ENCODE measurements around the gene ARHGEF5.

Gene ARHGEF5

GRCh38 chr7:144391823-144392255, 36.6 kb downstream of the ARHGEF5 start:
- no peak for DNase-seq (ENCODE audit: extremely low read depth, insufficient read length)
- Histone ChIP-seq H3K4me3 (replicated peaks; ENCODE audit: low read depth, low read length) (no peak overlapping the region), H3K36me3 (ENCODE audit: control insufficient read depth, insufficient read depth, low read length) (no peaks in the 10 kb centered on the region), H3K27me3 (replicated peaks; ENCODE audit: control insufficient read depth, insufficient read depth, low read length) (no peaks in the 10 kb centered on the region; the same call in 1 of the 2 replicates)
- TF ChIP-seq CTCF (IDR thresholded peaks at IDR 0.05; ENCODE audit: insufficient read depth, low read length, poor library complexity, severe bottlenecking): peak; percentile 57

GRCh38 chr7:144397086-144397485, 41.9 kb downstream of the ARHGEF5 start:
- Histone ChIP-seq H3K36me3 (ENCODE audit: control insufficient read depth, insufficient read depth, low read length) (no peaks in the 10 kb centered on the region), H3K27me3 (replicated peaks; ENCODE audit: control insufficient read depth, insufficient read depth, low read length) (peaks cover 1% of the 10 kb centered on the region), H3K4me3 (replicated peaks; ENCODE audit: low read depth, low read length) (no peak overlapping the region)
- no peak for DNase-seq (ENCODE audit: extremely low read depth, insufficient read length)
- TF ChIP-seq CTCF (IDR thresholded peaks at IDR 0.05; ENCODE audit: insufficient read depth, low read length, poor library complexity, severe bottlenecking): no peak

- no peaks in the 10 kb centered on the region for H3K36me3 ChIP-seq (ENCODE audit: control insufficient read depth, insufficient read depth, low read length)
- H3K4me3 ChIP-seq (replicated peaks; ENCODE audit: low read depth, low read length): no peak overlapping the region
- no peak for TF ChIP-seq CTCF (IDR thresholded peaks at IDR 0.05; ENCODE audit: insufficient read depth, low read length, poor library complexity, severe bottlenecking)
- no peak for DNase-seq (ENCODE audit: extremely low read depth, insufficient read length)
- H3K27me3 ChIP-seq (replicated peaks; ENCODE audit: control insufficient read depth, insufficient read depth, low read length): peaks cover 1% of the 10 kb centered on the region
Observed at GRCh38 chr7:144398291-144398690, 43.1 kb downstream of the ARHGEF5 start.

- Histone ChIP-seq H3K27me3 (replicated peaks; ENCODE audit: control insufficient read depth, insufficient read depth, low read length) (peaks cover 1% of the 10 kb centered on the region), H3K4me3 (replicated peaks; ENCODE audit: low read depth, low read length) (no peak overlapping the region), H3K36me3 (ENCODE audit: control insufficient read depth, insufficient read depth, low read length) (no peaks in the 10 kb centered on the region)
- no peak for TF ChIP-seq CTCF (IDR thresholded peaks at IDR 0.05; ENCODE audit: insufficient read depth, low read length, poor library complexity, severe bottlenecking)
- no peak for DNase-seq (ENCODE audit: extremely low read depth, insufficient read length)
Observed at GRCh38 chr7:144398911-144399310, 43.7 kb downstream of the ARHGEF5 start.

GRCh38 chr7:144399946-144400345, 44.7 kb downstream of the ARHGEF5 start:
- H3K36me3 ChIP-seq (ENCODE audit: control insufficient read depth, insufficient read depth, low read length): no peaks in the 10 kb centered on the region
- no peak overlapping the region for H3K4me3 ChIP-seq (replicated peaks; ENCODE audit: low read depth, low read length)
- DNase-seq (ENCODE audit: extremely low read depth, insufficient read length): no peak
- peaks cover 1% of the 10 kb centered on the region for H3K27me3 ChIP-seq (replicated peaks; ENCODE audit: control insufficient read depth, insufficient read depth, low read length)
- no peak for TF ChIP-seq CTCF (IDR thresholded peaks at IDR 0.05; ENCODE audit: insufficient read depth, low read length, poor library complexity, severe bottlenecking)

GRCh38 chr7:144401490-144401889, 46.3 kb downstream of the ARHGEF5 start:
- peaks cover 1% of the 10 kb centered on the region for H3K27me3 ChIP-seq (replicated peaks; ENCODE audit: control insufficient read depth, insufficient read depth, low read length)
- TF ChIP-seq CTCF (IDR thresholded peaks at IDR 0.05; ENCODE audit: insufficient read depth, low read length, poor library complexity, severe bottlenecking): no peak
- DNase-seq (ENCODE audit: extremely low read depth, insufficient read length): no peak
- no peak overlapping the region for H3K4me3 ChIP-seq (replicated peaks; ENCODE audit: low read depth, low read length)
- H3K36me3 ChIP-seq (ENCODE audit: control insufficient read depth, insufficient read depth, low read length): no peaks in the 10 kb centered on the region

Measured in GM06990 (cell line).